ENCODE results near the gene FAM162A. TPM values are rescaled to one million over a fixed set of nuclear protein-coding genes. Genes with fewer than 3 reads are reported as not detected.
"Not testable (repeated sequence)": the region's sequence is repeated elsewhere in the genome, so short reads cannot be mapped to it uniquely, and the experiment has no call there.

The FAM162A gene
- total RNA-seq, 4 donors from 2014 or later, result 28.2 to 42.7 (median 32.6) TPM

DNA sequence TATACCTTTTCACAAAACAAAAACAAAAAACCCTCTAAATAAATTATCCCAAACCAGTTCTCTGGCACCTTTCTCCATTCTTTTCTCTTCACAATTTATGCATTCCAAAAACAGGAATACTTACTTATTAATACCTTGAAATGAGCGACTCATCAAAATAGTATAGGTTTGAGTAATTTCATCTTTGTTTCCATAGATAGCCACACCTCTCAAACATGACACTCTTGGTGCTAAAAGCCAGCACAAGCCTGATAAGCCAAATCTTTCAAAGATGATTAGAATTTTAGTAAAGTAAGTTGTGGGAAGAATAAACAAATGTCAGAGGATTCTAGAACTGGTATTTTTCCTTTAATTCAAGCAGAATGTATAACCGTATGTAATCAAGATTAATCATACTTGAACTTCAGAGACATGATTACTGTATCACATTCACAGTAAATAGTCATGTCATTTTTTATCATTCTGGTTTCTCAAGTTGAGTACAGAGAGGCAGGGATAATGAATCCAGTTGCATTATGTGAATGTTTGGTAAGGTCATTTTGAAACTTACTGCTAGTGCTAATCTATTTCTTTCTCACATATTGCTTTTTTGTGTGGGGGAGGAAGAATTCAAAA lies 44.0 kb downstream of the FAM162A start:
- Histone ChIP-seq H3K27me3 (no peaks in the 10 kb centered on the region), H3K36me3 (peaks cover 33 to 78% (median 62%) of the 10 kb centered on the region in 4 donors), H3K27ac (replicated peaks in 1 of 4) (no peak overlapping the region), H3K9me3 (no peaks in the 10 kb centered on the region), H3K4me1 (peaks cover 0 to 7% (median 0%) of the 10 kb centered on the region in 4 donors), H3K4me3 (no peak overlapping the region)
- no peak for TF ChIP-seq POLR2AphosphoS5 (IDR thresholded peaks at IDR 0.05)
- no peak for TF ChIP-seq POLR2A (IDR thresholded peaks at IDR 0.05; ENCODE audit: low read depth)
- no peak for TF ChIP-seq CTCF (IDR thresholded peaks at IDR 0.05)
- TF ChIP-seq EP300 (IDR thresholded peaks at IDR 0.05), result no peak
- 82% methylated on average over 2 of the region's 2 CpGs for WGBS
- no peak for DNase-seq (ENCODE audit: extremely low spot score)
- intact Hi-C loops (cut with DNase I), result no loop called here

DNA sequence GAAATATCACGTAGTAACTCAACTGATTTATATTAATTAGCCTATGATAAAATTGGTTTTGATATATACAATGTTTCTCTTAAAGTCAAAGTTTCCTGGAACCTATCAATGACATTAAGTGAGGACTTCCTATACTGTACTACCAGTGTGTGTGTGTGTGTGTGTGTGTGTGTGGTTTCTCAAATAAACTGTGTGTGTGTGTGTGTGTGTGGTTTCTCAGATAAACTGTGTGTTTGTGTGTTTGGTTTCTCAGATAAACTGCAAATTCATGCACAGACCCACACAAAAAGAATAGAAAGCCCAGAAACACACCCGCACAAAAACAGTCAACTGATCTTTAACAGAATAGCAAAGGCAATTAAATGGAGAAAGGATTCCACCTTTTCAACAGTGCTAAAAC lies 46.4 kb downstream of the FAM162A start:
- intact Hi-C loops (cut with DNase I), result no loop called here
- peaks cover 0 to 7% (median 0%) of the 10 kb centered on the region in 4 donors for H3K4me1 ChIP-seq
- H3K27ac ChIP-seq (replicated peaks in 1 of 4), result no peak overlapping the region
- no peak for DNase-seq (ENCODE audit: extremely low spot score)
- no peak for TF ChIP-seq POLR2A (IDR thresholded peaks at IDR 0.05; ENCODE audit: low read depth)
- TF ChIP-seq CTCF (IDR thresholded peaks at IDR 0.05), result no peak
- TF ChIP-seq EP300 (IDR thresholded peaks at IDR 0.05), result no peak
- no peak for TF ChIP-seq POLR2AphosphoS5 (IDR thresholded peaks at IDR 0.05)
- no peak overlapping the region for H3K4me3 ChIP-seq
- peaks cover 33 to 87% (median 69%) of the 10 kb centered on the region in 4 donors for H3K36me3 ChIP-seq
- H3K9me3 ChIP-seq, result no peaks in the 10 kb centered on the region
- H3K27me3 ChIP-seq, result no peaks in the 10 kb centered on the region
- WGBS, result 95% methylated on average over 2 of the region's 2 CpGs

- H3K27ac ChIP-seq (replicated peaks in 1 of 4), result no peak overlapping the region
- TF ChIP-seq CTCF (IDR thresholded peaks at IDR 0.05), result no peak
- TF ChIP-seq EP300 (IDR thresholded peaks at IDR 0.05), result no peak
- TF ChIP-seq POLR2A (IDR thresholded peaks at IDR 0.05; ENCODE audit: low read depth), result no peak
- TF ChIP-seq POLR2AphosphoS5 (IDR thresholded peaks at IDR 0.05), result no peak
- 98% methylated on average over 9 of the region's 9 CpGs for WGBS
- H3K4me1 ChIP-seq, result no peaks in the 10 kb centered on the region
- no peak for DNase-seq (ENCODE audit: extremely low spot score)
- H3K36me3 ChIP-seq, result peaks cover 25 to 96% (median 82%) of the 10 kb centered on the region in 4 donors
- H3K4me3 ChIP-seq, result no peak overlapping the region
- H3K9me3 ChIP-seq, result no peaks in the 10 kb centered on the region
- intact Hi-C loops (cut with DNase I), result no loop called here
- no peaks in the 10 kb centered on the region for H3K27me3 ChIP-seq
Observed at GRCh38 chr3:122435950-122436349, 52.0 kb downstream of the FAM162A start.

GRCh38 chr3:122443090-122443489 lies 59.1 kb downstream of the FAM162A start:
- no peak for TF ChIP-seq POLR2AphosphoS5 (IDR thresholded peaks at IDR 0.05)
- no peak for TF ChIP-seq POLR2A (IDR thresholded peaks at IDR 0.05; ENCODE audit: low read depth)
- no peak for TF ChIP-seq EP300 (IDR thresholded peaks at IDR 0.05)
- no peak for TF ChIP-seq CTCF (IDR thresholded peaks at IDR 0.05)
- intact Hi-C loops (cut with DNase I), result no loop called here
- no peak overlapping the region for H3K27ac ChIP-seq (replicated peaks in 1 of 4)
- no peaks in the 10 kb centered on the region for H3K9me3 ChIP-seq
- peaks cover 25 to 84% (median 62%) of the 10 kb centered on the region in 4 donors for H3K36me3 ChIP-seq
- no peak for DNase-seq (ENCODE audit: extremely low spot score)
- H3K4me1 ChIP-seq, result no peaks in the 10 kb centered on the region
- WGBS, result 77% methylated on average over 7 of the region's 10 CpGs
- no peaks in the 10 kb centered on the region for H3K27me3 ChIP-seq
- no peak overlapping the region for H3K4me3 ChIP-seq

DNA sequence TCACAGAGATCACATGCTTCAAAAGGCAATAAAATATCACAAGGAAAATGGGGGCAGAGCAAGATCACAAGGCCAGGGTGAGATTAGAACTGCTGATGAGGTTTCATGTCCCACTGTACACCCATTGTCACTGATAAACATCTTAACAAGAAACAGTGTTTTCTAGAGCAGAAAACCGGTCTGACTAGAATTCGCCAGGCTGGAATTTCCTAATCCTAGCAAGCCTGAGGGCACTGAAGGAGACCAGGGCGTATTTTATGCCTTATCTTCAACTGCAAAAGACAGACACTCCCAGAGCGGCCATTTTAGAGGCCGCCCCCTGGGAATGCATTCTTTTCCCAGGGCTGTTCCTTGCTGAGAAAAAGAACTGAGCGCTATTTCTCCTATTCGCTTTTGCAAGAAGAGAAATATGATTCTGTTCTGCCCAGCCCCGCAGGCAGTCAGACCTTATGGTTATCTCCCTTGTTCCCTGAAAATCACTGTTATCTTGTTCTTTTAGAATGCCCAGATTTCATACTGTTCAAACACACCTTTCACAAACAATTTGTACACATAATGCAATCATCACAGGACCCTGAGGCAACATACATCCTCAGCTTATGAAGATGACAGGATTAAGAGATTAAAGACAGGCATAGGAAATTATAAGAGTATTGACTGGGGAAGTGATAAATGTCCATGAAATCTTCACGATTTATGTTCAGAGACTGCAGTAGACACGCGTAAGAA lies 59.9 kb downstream of the FAM162A start:
- H3K9me3 ChIP-seq; DNase-seq (ENCODE audit: extremely low spot score); H3K4me1 ChIP-seq; H3K27me3 ChIP-seq; H3K4me3 ChIP-seq; H3K27ac ChIP-seq (replicated peaks in 1 of 4); intact Hi-C loops (cut with DNase I): not testable (repeated sequence)
- peaks cover 25 to 84% (median 63%) of the 10 kb centered on the region in 4 donors for H3K36me3 ChIP-seq
- WGBS, result 96% methylated on average over 11 of the region's 11 CpGs

- 99% methylated on average over 5 of the region's 5 CpGs for WGBS
- H3K9me3 ChIP-seq; H3K27ac ChIP-seq (replicated peaks in 1 of 4); H3K4me1 ChIP-seq; DNase-seq (ENCODE audit: extremely low spot score); H3K4me3 ChIP-seq; intact Hi-C loops (cut with DNase I); H3K27me3 ChIP-seq: not testable (repeated sequence)
- H3K36me3 ChIP-seq, result peaks cover 25 to 84% (median 63%) of the 10 kb centered on the region in 4 donors
Observed at GRCh38 chr3:122444491-122444887, 60.5 kb downstream of the FAM162A start.

GRCh38 chr3:122448218-122448617 lies 64.2 kb downstream of the FAM162A start:
- H3K36me3 ChIP-seq, result peaks cover 23 to 87% (median 65%) of the 10 kb centered on the region in 4 donors
- DNase-seq (ENCODE audit: extremely low spot score); H3K4me3 ChIP-seq; H3K27me3 ChIP-seq; intact Hi-C loops (cut with DNase I); H3K27ac ChIP-seq (replicated peaks in 1 of 4); H3K9me3 ChIP-seq; H3K4me1 ChIP-seq: not testable (repeated sequence)
- WGBS, result 97% methylated on average over 6 of the region's 6 CpGs
